Astrocyte of the spinal cord (primary cell): Measurements from ENCODE around the gene SLC1A3.
A peak's percentile ranks its signal among the peaks of the same experiment; 100 is the strongest.

Experiments used
- DNase-seq: peaks from one replicate; pipeline ENCODE4 v3.0.0; 2011; ENCODE audit warnings: low read depth, low spot score
- H3K4me3 ChIP-seq: 2 replicates; pipeline ENCODE4 v1.5.1; 2011; ENCODE audit warnings: low read depth, mild to moderate bottlenecking, low read length, moderate library complexity
- in situ Hi-C: cut with HindIII; loops from 2 replicates; pipeline ENCODE4 v1.10.0; 2017; ENCODE audit warnings: low sequenced_read_pairs
- TF ChIP-seq, protein P1 (sequence below): IDR thresholded peaks from 2 replicates; pipeline ENCODE4 v1.5.1; 2012; ENCODE audit warnings: low read depth, mild to moderate bottlenecking, low read length, inconsistent platforms

SLC1A3 gene

DNA sequence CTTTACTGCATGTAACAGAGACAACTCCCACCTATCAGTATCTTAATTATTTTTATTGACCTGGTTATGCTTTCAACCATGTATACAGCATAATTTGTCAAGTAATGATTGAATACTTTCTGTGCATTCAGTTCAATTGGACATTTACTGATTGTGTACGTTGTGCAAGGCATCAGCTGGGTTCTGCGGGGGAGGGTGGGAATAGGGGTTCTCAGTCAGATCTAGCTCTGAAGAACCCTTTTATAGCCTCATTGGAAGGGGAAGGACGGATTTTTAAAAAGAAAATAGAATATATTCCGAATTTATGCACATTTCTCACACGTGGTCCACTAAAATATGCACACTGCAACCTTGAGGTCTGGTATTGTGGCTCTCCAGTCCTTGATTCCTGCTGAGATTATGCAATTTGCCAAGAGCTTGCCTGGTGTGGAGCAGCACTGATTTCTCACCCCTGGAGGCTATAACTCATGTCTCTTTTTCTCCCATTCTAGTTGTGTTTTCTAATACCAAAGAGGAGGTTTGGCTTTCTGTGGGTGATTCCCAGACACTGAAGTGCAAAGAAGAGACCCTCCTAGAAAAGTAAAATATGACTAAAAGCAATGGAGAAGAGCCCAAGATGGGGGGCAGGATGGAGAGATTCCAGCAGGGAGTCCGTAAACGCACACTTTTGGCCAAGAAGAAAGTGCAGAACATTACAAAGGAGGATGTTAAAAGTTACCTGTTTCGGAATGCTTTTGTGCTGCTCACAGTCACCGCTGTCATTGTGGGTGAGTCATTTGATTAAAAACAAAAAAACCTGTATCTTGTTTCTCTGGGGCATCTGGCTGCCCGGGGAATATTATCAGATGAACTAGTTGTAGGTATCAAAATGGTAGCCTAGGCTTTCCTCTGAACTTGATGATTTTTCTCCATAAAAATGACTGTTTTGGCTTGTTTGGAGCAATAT lies 1.7 kb downstream of the SLC1A3 start:
- TF ChIP-seq, protein P1, sequence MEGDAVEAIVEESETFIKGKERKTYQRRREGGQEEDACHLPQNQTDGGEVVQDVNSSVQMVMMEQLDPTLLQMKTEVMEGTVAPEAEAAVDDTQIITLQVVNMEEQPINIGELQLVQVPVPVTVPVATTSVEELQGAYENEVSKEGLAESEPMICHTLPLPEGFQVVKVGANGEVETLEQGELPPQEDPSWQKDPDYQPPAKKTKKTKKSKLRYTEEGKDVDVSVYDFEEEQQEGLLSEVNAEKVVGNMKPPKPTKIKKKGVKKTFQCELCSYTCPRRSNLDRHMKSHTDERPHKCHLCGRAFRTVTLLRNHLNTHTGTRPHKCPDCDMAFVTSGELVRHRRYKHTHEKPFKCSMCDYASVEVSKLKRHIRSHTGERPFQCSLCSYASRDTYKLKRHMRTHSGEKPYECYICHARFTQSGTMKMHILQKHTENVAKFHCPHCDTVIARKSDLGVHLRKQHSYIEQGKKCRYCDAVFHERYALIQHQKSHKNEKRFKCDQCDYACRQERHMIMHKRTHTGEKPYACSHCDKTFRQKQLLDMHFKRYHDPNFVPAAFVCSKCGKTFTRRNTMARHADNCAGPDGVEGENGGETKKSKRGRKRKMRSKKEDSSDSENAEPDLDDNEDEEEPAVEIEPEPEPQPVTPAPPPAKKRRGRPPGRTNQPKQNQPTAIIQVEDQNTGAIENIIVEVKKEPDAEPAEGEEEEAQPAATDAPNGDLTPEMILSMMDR: no peak
- in situ Hi-C loops: no loop called here
- H3K4me3 ChIP-seq: peak overlapping the region; percentile 91
- DNase-seq: peak; percentile 79

DNA sequence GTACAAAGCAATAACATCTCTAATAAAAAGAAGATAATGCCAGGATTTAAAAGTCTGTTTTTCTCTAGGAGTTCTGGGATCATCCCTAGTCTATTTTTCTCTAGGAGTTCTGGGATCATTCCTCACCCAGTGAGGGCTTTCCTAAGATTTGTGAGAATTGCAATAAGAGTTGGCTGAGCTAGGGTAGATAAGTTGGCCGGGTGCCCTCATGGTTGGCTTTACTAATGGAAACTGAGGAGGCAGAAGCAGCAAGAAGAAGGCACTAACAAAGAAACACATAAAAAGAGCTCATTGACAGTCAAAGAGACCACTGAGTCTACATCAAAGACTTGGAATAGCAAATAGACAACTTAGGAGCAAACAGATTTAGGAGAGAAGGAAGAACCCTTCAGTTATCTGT lies 4.2 kb downstream of the SLC1A3 start:
- in situ Hi-C loops: no loop called here
- DNase-seq: no peak
- TF ChIP-seq, protein P1: no peak
- no peak overlapping the region for H3K4me3 ChIP-seq

DNA sequence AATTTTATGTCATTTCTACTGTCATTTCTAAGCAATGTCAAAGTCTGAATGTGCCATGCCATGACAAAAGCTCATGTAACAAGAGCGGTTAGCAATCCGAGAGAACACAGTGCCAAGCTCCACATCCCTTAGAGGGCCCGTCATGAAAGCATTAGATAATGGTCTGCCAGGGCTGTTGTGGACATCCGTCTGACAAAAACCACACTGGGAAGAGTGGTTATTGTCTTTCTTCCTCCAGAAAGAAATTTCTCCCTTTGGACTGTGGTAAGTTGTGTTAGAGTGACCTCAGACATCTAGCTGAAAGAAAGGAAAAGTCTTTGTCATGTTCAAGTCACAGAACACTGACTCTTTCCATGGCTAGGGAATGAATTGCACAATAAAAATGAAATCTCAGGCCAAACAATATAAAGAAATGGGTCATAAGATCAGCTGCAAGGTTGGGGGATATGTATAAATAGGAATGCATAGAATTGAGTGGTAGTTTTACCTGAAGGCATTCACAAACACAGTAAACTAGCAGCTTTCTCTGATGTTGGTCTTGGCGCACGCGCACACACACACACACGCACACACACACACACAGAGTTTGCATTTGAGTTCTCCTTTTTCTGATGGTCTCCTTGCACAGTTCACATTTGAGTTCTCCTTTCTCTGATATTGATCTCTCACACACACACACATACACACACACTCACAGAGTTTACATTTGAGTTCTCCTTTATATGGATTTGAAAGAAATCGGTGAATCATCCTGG lies 5.3 kb downstream of the SLC1A3 start:
- TF ChIP-seq, protein P1: no peak
- in situ Hi-C loops: no loop called here
- H3K4me3 ChIP-seq: no peak overlapping the region
- DNase-seq: no peak

DNA sequence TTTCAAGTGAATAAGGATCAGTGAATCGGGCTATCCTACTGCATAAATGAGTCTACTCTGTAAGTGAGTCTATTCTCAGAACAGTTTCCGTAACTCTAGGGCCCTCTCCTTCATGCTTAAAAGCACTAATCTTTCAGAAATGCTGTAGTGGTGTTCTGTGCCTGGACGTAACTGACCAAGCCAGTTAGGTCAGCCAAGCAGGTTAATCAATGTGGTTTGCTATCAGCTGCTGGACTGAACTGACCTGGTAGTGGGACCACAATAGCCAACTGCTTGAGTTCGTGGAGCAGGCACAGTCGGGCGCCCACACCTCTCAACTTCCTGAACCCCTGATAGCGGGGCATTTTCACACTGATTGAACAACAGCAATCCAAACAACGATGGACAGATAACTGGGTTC lies 6.8 kb downstream of the SLC1A3 start:
- in situ Hi-C loops: no loop called here
- H3K4me3 ChIP-seq: no peak overlapping the region
- TF ChIP-seq, protein P1: no peak
- DNase-seq: no peak

- DNase-seq: no peak
- in situ Hi-C loops: no loop called here
Measured at GRCh38 chr5:36613771-36614656, 7.6 kb downstream of the SLC1A3 start.

More at GRCh38 chr5:36613771-36614656, 7.6 kb downstream of the SLC1A3 start:
- TF ChIP-seq, protein P1: no peak
- H3K4me3 ChIP-seq: no peak overlapping the region
